Activated effector memory CD4-positive, alpha-beta T cell treated with anti-CD3 and anti-CD28 coated beads, Interleukin-2, amount 50 U/mL, for 16 hours (primary cell): Measurements from ENCODE around the gene MAP3K7CL.

Source experiments
- DNase-seq: peaks from one replicate; pipeline ENCODE4 v3.0.0-alpha.2; 2020

The MAP3K7CL gene

GRCh38 chr21:29130270-29130969 is at the start of gene MAP3K7CL:
TSS of gene MAP3K7CL (plus strand) at chr21:29130644. CDS start at chr21:29133345, 2,701 bp downstream.
- no peak for DNase-seq

DNA sequence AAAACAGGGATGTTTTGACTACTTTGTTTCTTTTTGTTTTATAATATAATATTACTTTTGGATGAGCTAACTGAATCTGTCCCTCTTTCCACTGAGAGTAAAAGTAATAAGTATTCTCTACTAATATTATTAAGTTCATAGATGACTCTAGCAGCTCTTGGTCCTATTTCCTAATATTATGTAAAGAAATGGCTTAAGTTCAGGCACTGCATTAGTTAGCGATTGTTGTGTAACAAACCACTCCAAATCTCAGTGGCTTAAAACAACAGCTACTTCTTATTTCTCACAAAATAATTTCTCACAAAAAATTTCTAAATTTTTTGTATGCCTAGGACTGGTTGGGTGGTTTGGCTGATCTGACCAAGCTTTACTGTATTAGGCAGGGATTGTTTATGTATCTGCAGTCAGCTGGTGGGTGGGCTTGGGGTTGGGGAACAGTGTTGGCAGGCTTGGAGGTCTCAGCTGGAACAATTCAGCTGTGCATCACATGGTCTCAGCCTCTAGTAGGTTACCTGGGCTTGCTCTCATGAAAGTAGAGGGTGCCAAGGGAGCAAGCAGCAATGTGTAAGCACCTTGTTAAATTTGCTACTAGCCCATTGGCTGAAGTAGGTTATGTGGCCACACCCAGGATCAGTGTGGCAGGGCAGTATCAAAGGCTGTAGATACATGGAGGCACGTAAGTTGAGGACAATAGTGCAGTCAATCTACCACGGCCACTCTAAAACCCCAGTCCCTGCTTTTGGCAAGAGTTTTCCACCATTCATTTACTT is 48.2 kb upstream of the MAP3K7CL start:
- no peak for DNase-seq

- DNase-seq, result no peak
Observed at GRCh38 chr21:29083306-29083705, 47.1 kb upstream of the MAP3K7CL start.

DNA sequence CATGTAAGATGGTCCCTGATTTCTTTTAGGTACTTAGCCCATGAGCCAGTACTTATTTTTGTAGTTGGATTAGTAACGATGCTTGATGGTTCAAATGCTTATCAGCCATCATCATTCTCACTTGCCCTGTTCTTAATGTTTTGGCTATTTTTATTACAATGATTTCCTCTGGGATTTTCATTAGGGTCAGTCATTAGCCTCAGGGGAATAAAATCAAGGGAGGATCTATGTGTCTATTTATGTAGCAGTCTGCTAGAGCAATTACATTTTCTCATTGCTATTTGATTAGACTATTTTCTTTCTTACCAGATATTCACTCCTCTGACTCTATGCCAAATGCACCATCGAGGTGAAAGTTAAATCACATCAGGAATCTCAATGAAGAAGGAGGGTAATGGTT is 46.1 kb upstream of the MAP3K7CL start:
- DNase-seq, result no peak

GRCh38 chr21:29085106-29085752 is 45.2 kb upstream of the MAP3K7CL start:
- no peak for DNase-seq

DNA sequence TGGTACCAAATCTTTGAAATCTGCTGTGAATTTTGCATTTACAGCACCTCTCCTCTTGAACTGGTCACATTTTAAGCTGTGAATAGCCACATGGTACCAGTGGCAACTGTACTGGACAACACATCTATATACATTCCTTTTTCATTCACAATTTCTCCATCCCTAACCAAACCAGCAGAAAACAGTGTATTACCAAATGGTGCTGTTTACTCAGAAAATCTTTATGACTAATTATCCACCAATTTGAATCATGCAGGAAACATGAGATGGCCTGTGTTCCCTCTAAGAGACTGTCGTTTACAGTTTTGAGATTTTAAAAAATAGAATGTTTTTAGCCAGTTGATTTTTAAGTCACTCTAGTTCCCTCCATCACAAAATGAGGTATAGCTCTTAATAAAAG is 39.4 kb upstream of the MAP3K7CL start:
- no peak for DNase-seq

GRCh38 chr21:29092102-29092959 is 38.1 kb upstream of the MAP3K7CL start:
- DNase-seq, result no peak

GRCh38 chr21:29096218-29097015 is 34.0 kb upstream of the MAP3K7CL start:
- DNase-seq, result no peak

GRCh38 chr21:29098156-29098555 is 32.3 kb upstream of the MAP3K7CL start:
- DNase-seq, result no peak

- DNase-seq, result no peak
Observed at GRCh38 chr21:29102791-29103257, 27.6 kb upstream of the MAP3K7CL start.

DNA sequence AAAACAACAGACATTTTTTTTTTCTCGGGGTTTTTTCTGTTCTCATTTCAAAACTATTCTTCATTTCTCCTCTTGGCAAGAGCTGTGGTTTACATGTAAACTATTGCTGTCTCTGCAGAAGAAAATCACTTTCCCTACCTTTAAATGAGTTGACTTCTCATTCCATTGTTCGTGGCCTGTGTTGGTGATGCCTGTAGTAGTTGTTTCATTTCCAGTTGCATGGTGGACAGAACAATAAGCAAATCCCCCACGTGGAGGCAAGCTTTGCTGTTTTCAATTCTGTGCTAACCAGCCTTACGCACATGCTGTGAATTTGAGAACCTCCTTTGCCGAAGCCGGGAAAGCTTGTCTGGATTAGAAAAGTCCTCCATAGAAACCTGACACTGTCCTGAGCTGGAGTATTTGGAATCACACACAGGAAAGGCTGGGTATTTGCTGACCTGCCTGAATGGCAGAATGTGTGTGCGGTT is 26.2 kb upstream of the MAP3K7CL start:
- no peak for DNase-seq

DNA sequence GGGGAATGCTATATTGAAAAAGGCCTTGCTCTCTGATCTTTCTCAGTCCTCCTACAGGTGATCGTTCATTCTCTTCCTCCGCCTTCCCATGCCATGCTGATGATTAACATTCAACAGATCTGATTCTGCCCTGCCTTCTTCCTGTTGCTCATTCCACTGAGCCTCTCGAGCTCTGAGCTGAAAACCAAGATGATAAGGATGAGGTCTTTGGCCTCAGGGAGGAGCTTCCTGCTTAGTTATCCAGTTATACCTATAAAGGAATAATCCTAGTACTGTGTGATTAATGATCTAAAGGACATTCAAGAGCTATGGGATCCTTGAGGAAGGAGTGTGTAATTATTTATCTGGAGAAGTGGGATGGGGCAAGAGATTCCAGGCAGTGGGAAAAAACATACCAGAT is 25.2 kb upstream of the MAP3K7CL start:
- DNase-seq, result no peak

DNA sequence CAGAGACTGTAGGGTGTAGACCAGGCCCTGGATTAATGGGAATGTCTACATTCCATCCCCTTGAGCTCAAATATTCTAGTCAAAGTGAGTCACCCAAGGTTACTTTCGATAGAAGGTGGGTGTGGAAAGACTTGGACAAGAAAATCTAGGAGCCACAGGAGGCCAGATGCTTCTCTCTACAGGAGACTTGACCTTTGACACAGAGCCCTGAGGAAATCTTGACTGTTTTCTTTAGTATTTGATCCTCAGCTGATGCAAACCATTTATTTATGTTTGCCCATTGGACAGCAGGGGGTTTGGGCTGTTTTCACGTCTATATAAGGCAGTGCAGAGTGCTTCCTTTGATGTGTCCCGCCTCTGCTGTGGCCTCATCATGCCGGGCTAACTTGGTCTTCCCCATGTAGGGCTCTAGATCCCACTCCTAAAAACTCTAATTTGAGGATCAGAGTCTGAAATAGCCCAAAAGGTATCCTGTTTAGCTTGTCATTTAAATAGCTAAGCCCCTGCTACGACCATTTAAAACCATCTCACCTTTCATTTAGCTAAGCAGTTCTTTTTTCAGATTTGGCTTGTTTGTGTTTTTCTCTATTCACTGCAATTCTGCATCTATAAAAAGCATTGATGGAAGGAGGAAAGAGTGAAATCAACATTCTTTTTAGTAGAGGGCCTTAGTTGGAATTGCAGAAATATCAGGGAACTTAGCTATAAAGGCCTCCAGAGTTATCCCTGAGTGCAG is 15.5 kb upstream of the MAP3K7CL start:
- no peak for DNase-seq

- no peak for DNase-seq
Observed at GRCh38 chr21:29115899-29116298, 14.5 kb upstream of the MAP3K7CL start.

DNA sequence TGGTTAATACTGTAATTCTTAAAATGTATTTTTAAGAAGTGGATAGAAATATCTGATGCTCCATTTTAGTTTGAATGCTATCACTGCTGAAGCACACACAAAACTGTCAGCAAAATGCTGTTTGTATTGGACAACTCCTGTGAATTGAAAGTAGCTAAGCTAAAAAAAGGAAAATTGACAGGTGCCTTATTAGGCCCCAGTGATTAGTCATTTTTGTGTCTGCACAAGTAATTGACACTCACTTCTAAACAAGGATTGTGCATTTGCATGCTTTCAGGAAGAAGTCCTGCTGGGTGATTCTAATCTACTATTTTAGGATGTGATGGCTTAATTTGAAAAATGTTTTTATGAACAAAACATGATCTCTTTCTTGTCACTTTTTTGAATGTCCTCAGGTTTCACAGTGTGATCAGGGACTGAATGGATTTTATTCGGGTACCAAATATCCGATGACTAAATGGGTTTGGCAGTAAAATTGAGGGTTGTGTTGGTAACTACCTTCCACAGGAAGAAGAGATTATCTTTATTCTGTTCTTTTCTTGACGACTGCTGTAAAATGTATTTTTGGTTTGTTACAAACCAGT is 13.0 kb upstream of the MAP3K7CL start:
- no peak for DNase-seq

GRCh38 chr21:29121759-29122158 is 8.7 kb upstream of the MAP3K7CL start:
- no peak for DNase-seq

GRCh38 chr21:29124645-29125044 is 5.8 kb upstream of the MAP3K7CL start:
- DNase-seq, result no peak

DNA sequence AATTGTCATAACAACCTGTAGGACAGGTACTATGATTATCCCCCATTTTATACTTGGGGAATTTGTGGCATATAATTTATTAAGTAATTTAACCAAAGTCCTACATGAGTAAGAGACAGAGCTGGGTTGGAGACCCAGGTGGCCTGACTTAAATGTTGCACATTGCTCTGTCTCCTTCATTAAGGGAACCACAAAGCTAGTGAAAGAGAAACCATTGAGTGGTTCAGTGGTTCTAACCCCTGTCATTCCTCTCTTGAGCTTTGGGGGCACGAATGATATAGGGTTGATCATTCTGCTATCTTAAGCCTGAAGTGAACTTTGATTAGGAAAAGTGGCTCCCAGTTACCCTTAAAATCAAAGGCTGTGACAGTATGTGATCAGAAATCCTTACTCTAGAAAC is 5.3 kb upstream of the MAP3K7CL start:
- DNase-seq, result no peak

GRCh38 chr21:29125979-29126378 is 4.5 kb upstream of the MAP3K7CL start:
- DNase-seq, result no peak

- DNase-seq, result no peak
Observed at GRCh38 chr21:29133241-29133640, 2.8 kb downstream of the MAP3K7CL start.

GRCh38 chr21:29133796-29134195 is 3.4 kb downstream of the MAP3K7CL start:
- no peak for DNase-seq
